Duodenal mucosa (tissue), 2 donors: ENCODE measurements around the gene EML6.

Experiments
- H3K27ac ChIP-seq: one replicate; pipeline ENCODE4 v1.7.0; 2013; ENCODE audit warnings: low read depth, low read length
- H3K27me3 ChIP-seq, 2 donors: one replicate each; pipeline ENCODE4 v1.7.0; 2013; ENCODE audit warnings: low read length in 2 of 2, control low read depth in 1 of 2; ENCODE audit not compliant: insufficient read depth in 2 of 2, control insufficient read depth in 1 of 2
- H3K36me3 ChIP-seq, 2 donors: one replicate each; pipeline ENCODE4 v1.7.0; 2013; ENCODE audit warnings: low read length in 2 of 2, control low read depth in 1 of 2; ENCODE audit not compliant: insufficient read depth in 2 of 2, control insufficient read depth in 1 of 2
- H3K4me1 ChIP-seq, 2 donors: one replicate each; pipeline ENCODE4 v1.7.0; 2013; ENCODE audit warnings: low read length in 2 of 2, control low read depth in 1 of 2; ENCODE audit not compliant: insufficient read depth in 2 of 2, control insufficient read depth in 1 of 2
- H3K4me3 ChIP-seq, 2 donors: one replicate each; pipeline ENCODE4 v1.7.0; 2013; ENCODE audit warnings: low read length in 2 of 2, low read depth in 1 of 2
- H3K9ac ChIP-seq, 2 donors: one replicate each; pipeline ENCODE4 v1.7.0; 2013; ENCODE audit warnings: low read length in 2 of 2, low read depth in 1 of 2
- H3K9me3 ChIP-seq, 2 donors: one replicate each; pipeline ENCODE4 v1.7.0; 2013; ENCODE audit warnings: low read length in 2 of 2, control low read depth in 1 of 2; ENCODE audit not compliant: control insufficient read depth in 1 of 2

EML6 gene

DNA sequence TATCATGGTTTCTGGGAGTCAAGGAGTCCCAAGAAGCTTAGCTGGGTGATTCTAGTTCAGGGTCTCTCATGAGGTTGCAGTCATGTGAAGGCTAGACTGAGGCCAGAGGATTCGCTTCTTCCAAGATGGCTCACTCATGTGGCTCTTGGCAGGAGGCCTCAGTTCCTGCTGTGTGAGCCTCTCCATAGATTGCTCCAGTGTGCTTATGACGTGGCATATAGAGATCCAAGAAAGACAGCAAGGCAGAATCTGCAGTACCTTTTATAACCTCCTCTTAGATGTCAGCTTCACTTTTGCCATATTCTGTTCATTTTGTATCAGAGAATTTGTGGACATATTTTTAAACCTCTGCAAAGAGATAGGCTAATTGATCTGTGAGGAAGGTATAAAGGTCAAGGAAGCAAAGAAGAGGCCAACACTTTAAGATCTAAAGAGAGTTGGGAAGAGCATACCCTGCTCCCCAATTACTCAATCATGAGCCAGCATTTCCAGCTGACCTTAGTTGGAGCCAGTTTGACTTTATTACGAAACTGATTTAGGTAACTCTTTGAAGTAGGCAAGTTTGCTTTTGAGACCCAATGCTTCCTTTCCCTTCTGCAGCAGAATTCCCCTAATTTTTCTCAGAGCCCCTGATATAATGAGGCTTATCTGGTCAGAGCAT lies 134.7 kb downstream of the EML6 start:
- no peaks in the 10 kb centered on the region for H3K9me3 ChIP-seq
- H3K9ac ChIP-seq = no peak overlapping the region
- H3K4me1 ChIP-seq = no peaks in the 10 kb centered on the region
- no peaks in the 10 kb centered on the region for H3K27me3 ChIP-seq
- no peak overlapping the region for H3K27ac ChIP-seq
- no peaks in the 10 kb centered on the region for H3K36me3 ChIP-seq
- H3K4me3 ChIP-seq = no peak overlapping the region

- H3K9ac ChIP-seq = no peak overlapping the region
- H3K4me3 ChIP-seq = no peak overlapping the region
- no peaks in the 10 kb centered on the region for H3K36me3 ChIP-seq
- H3K4me1 ChIP-seq = no peaks in the 10 kb centered on the region
- H3K27ac ChIP-seq = no peak overlapping the region
- no peaks in the 10 kb centered on the region for H3K27me3 ChIP-seq
- H3K9me3 ChIP-seq = no peaks in the 10 kb centered on the region
Measured at GRCh38 chr2:54859416-54859815, 136.0 kb downstream of the EML6 start.

DNA sequence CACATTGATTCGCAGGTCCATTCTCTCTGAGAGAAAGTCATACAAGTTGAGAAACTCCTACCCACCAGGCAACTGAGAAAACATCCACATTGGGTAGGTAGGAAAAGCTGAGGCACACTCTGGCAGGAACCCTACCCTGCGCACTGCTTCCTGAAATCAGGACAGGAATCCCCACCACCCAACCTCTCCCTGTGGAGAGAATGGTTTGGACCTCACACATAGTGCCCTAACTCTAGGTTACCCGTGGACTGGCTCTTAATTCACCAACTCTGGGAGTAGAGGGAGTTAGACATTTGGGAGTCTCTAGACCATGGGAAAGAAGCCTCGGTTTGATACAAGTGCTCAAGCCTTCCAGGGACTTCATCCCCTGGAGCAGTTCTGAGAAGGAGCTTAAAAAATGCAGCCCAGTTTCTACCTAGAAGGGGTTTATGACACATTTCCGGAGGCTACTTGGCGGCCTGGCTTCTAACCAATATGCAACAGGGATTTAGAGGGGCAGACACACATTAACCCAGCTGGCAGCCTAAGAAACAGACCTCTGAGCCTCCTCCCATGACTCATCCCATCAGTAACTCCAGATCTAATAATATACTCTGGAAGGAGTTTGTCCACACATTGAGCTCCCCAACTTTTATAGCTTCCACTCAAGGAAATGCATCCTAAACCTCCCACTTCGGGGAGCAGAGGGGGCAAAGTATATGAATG lies 136.7 kb downstream of the EML6 start:
- H3K27me3 ChIP-seq = no peaks in the 10 kb centered on the region
- no peak overlapping the region for H3K27ac ChIP-seq
- H3K4me3 ChIP-seq = no peak overlapping the region
- H3K9ac ChIP-seq = no peak overlapping the region
- no peaks in the 10 kb centered on the region for H3K36me3 ChIP-seq
- no peaks in the 10 kb centered on the region for H3K4me1 ChIP-seq
- no peaks in the 10 kb centered on the region for H3K9me3 ChIP-seq

DNA sequence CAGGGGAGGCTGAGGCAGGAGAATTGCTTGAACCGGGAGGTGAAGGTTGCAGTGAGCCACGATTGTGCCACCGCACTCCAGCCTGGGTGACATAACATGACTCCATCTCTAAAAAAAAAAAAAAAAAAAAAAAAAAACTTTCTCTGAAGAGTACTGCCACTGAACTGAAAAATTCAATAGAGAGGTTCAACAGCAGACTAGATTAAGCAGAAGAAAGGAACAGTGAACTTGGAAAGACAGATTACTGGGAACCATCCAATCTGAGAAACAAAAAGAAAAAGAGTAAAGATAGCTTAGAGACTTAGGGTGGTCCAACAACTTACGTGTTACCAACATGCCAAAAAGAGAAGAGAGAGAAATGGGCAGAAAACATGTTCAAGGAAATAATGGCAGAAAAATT lies 138.8 kb downstream of the EML6 start:
- no peaks in the 10 kb centered on the region for H3K9me3 ChIP-seq
- H3K9ac ChIP-seq = no peak overlapping the region
- no peak overlapping the region for H3K27ac ChIP-seq
- H3K36me3 ChIP-seq = no peaks in the 10 kb centered on the region
- H3K27me3 ChIP-seq = no peaks in the 10 kb centered on the region
- H3K4me1 ChIP-seq = no peaks in the 10 kb centered on the region
- no peak overlapping the region for H3K4me3 ChIP-seq

DNA sequence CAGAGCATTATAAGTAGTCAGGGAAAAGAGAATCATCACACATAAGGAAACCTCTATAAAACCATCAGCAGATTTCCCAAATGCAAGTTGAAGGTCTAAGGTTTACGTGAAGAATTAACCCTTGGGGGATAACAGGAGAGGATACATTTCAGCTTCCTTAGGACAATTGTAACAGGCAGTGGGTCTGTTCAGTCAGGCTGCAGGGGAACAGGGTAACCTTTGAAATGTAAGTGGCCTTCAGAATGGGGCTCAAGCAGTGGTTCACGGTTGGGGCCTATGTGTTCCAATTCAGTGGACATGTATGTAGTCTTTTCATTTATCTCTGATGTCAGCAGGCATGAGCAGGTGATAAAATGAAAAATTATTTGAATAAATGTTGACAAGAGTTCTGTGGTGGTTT lies 139.3 kb downstream of the EML6 start:
- Histone ChIP-seq H3K27ac (no peak overlapping the region), H3K4me1 (no peaks in the 10 kb centered on the region), H3K27me3 (no peaks in the 10 kb centered on the region), H3K9ac (no peak overlapping the region), H3K4me3 (no peak overlapping the region), H3K9me3 (no peaks in the 10 kb centered on the region), H3K36me3 (no peaks in the 10 kb centered on the region)

GRCh38 chr2:54863660-54864059 lies 140.2 kb downstream of the EML6 start:
- no peaks in the 10 kb centered on the region for H3K4me1 ChIP-seq
- H3K36me3 ChIP-seq = no peaks in the 10 kb centered on the region
- H3K27ac ChIP-seq = no peak overlapping the region
- no peaks in the 10 kb centered on the region for H3K9me3 ChIP-seq
- H3K27me3 ChIP-seq = no peaks in the 10 kb centered on the region
- no peak overlapping the region for H3K4me3 ChIP-seq
- H3K9ac ChIP-seq = no peak overlapping the region

GRCh38 chr2:54864096-54864495 lies 140.6 kb downstream of the EML6 start:
- no peaks in the 10 kb centered on the region for H3K4me1 ChIP-seq
- no peaks in the 10 kb centered on the region for H3K27me3 ChIP-seq
- H3K9ac ChIP-seq = no peak overlapping the region
- H3K9me3 ChIP-seq = no peaks in the 10 kb centered on the region
- no peak overlapping the region for H3K4me3 ChIP-seq
- no peaks in the 10 kb centered on the region for H3K36me3 ChIP-seq
- no peak overlapping the region for H3K27ac ChIP-seq

GRCh38 chr2:54864727-54865126 lies 141.3 kb downstream of the EML6 start:
- H3K9me3 ChIP-seq = no peaks in the 10 kb centered on the region
- H3K36me3 ChIP-seq = no peaks in the 10 kb centered on the region
- H3K27me3 ChIP-seq = no peaks in the 10 kb centered on the region
- no peak overlapping the region for H3K4me3 ChIP-seq
- no peak overlapping the region for H3K9ac ChIP-seq
- H3K4me1 ChIP-seq = no peaks in the 10 kb centered on the region
- no peak overlapping the region for H3K27ac ChIP-seq

GRCh38 chr2:54866179-54866578 lies 142.7 kb downstream of the EML6 start:
- Histone ChIP-seq H3K27ac (no peak overlapping the region), H3K4me3 (no peak overlapping the region), H3K4me1 (no peaks in the 10 kb centered on the region), H3K9ac (no peak overlapping the region), H3K9me3 (no peaks in the 10 kb centered on the region), H3K27me3 (no peaks in the 10 kb centered on the region), H3K36me3 (no peaks in the 10 kb centered on the region)

DNA sequence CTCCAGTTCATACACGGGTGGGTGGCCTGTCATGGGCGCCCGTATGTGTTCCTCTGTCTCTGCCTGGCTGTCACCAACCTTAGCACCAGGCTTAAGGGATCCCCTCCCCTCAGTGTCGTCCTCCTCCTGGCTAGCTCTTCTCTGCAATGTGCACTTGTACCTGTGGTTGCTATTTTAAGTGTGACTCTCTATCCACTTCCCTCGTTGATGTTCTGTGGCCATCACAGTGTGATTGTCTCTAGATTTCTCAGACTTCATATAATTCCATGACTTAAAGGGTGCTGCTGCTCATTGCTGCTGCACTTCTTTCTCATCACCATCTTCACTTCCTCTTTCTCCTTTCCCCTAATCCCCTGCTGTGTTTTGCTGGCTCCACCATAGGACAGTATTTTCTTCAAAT lies 143.4 kb downstream of the EML6 start:
- Histone ChIP-seq H3K4me3 (no peak overlapping the region), H3K4me1 (no peaks in the 10 kb centered on the region), H3K9me3 (no peaks in the 10 kb centered on the region), H3K9ac (no peak overlapping the region), H3K27me3 (no peaks in the 10 kb centered on the region), H3K36me3 (no peaks in the 10 kb centered on the region), H3K27ac (no peak overlapping the region)
